WTC11 (cell line): ENCODE results near the gene PCYOX1L.

Experiments
- KAT7 ChIP-seq: sonication (generic); formaldehyde crosslinking; IDR thresholded peaks from 2 replicates; pipeline ENCODE4 v1.8.1; 2023; ENCODE audit warnings: missing genetic modification reagents, mild to moderate bottlenecking, borderline replicate concordance
- MXD4 ChIP-seq: fragments of 250-450 bp; sonication (Bioruptor Pico); IDR thresholded peaks from 2 replicates; pipeline ENCODE4 v1.8.0; 2021; ENCODE audit warnings: mild to moderate bottlenecking, moderate library complexity, borderline replicate concordance
- PRRX2 ChIP-seq: fragments of 250-450 bp; sonication (Bioruptor Pico); IDR thresholded peaks from 2 replicates; pipeline ENCODE4 v1.8.0; 2021; ENCODE audit warnings: mild to moderate bottlenecking
- USF2 ChIP-seq: sonication (generic); formaldehyde crosslinking; IDR thresholded peaks from 2 replicates; pipeline ENCODE4 v1.8.1; 2023; ENCODE audit warnings: mild to moderate bottlenecking, missing genetic modification reagents, moderate library complexity
- ZBTB21 ChIP-seq: sonication (generic); formaldehyde crosslinking; IDR thresholded peaks from 2 replicates; pipeline ENCODE4 v1.8.1; 2023; ENCODE audit warnings: mild to moderate bottlenecking, missing genetic modification reagents, borderline replicate concordance
- TF ChIP-seq, protein P1 (sequence below): fragments of 200-600 bp; IDR thresholded peaks from 2 replicates; pipeline ENCODE4 v1.8.0; 2022; ENCODE audit warnings: antibody characterized with exemption
- TF ChIP-seq, protein P2 (sequence below): sonication (generic); formaldehyde crosslinking; IDR thresholded peaks from 2 replicates; pipeline ENCODE4 v1.8.0; 2022; ENCODE audit warnings: mild to moderate bottlenecking, missing genetic modification reagents

DNA sequence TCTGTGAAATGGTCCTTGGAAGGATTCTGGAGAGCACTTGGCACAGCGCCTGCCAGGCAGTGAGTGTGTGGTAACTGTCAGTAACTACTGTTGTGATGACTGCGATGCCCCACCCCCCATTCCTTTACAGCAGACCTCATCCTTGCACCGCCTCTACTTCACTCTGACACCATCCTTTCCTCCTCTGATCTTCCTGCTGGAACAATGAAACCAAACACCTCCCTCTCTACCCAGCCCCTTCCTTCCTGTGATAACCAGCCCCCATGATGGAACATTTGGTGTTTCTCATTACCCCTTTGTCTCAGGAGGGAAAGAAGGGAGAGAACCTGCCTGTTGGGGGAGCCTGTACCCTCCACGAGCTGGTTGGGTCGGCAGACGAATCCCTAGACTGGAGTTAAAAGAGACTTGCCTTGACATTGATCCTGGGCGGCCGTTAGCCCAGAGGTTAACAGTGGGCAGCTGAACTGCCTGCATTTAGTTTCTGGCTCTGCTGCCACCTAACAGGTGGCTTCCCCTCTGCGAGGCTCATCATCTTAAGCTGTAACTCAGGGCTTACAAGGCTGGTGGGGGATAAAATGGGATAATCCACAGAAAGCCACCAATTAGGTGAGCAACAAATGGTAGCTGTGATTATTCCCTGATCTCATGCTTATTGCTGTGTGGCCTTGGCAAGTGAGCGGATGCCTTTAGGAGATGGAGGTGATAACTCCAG, 46.7 kb upstream of the PCYOX1L start:
- TF ChIP-seq PRRX2 (CRISPR knock-in tag) (no peak), KAT7 (no peak), MXD4 (CRISPR knock-in tag) (no peak), USF2 (no peak), ZBTB21 (CRISPR knock-in tag) (no peak)
- TF ChIP-seq, protein P1, sequence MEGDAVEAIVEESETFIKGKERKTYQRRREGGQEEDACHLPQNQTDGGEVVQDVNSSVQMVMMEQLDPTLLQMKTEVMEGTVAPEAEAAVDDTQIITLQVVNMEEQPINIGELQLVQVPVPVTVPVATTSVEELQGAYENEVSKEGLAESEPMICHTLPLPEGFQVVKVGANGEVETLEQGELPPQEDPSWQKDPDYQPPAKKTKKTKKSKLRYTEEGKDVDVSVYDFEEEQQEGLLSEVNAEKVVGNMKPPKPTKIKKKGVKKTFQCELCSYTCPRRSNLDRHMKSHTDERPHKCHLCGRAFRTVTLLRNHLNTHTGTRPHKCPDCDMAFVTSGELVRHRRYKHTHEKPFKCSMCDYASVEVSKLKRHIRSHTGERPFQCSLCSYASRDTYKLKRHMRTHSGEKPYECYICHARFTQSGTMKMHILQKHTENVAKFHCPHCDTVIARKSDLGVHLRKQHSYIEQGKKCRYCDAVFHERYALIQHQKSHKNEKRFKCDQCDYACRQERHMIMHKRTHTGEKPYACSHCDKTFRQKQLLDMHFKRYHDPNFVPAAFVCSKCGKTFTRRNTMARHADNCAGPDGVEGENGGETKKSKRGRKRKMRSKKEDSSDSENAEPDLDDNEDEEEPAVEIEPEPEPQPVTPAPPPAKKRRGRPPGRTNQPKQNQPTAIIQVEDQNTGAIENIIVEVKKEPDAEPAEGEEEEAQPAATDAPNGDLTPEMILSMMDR: no peak
- TF ChIP-seq, protein P2, sequence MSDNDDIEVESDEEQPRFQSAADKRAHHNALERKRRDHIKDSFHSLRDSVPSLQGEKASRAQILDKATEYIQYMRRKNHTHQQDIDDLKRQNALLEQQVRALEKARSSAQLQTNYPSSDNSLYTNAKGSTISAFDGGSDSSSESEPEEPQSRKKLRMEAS (CRISPR knock-in tag): no peak
